SW480 (cell line): Measurements from ENCODE around the gene TACC2.
"Not testable (repeated sequence)": the region's sequence is repeated elsewhere in the genome, so short reads cannot be mapped to it uniquely, and the experiment has no call there.

ENCODE experiments used
- DNase-seq: peaks from one replicate; pipeline ENCODE4 v3.0.0-alpha.2; 2016; ENCODE audit warnings: low spot score

The TACC2 gene

GRCh38 chr10:122197611-122198222, 208.8 kb downstream of the TACC2 start:
- no peak for DNase-seq

GRCh38 chr10:122198631-122199030, 209.7 kb downstream of the TACC2 start:
- no peak for DNase-seq

- no peak for DNase-seq
These were observed 210.1 kb downstream of the TACC2 start for GRCh38 chr10:122199070-122199469.

GRCh38 chr10:122199689-122200088, 210.7 kb downstream of the TACC2 start:
- DNase-seq: no peak

GRCh38 chr10:122201401-122201800, 212.4 kb downstream of the TACC2 start:
- DNase-seq: no peak

GRCh38 chr10:122203180-122203579, 214.2 kb downstream of the TACC2 start:
- DNase-seq: not testable (repeated sequence)

GRCh38 chr10:122204691-122205489, 215.9 kb downstream of the TACC2 start:
- DNase-seq: no peak

- DNase-seq: no peak
These were observed 217.6 kb downstream of the TACC2 start for GRCh38 chr10:122206471-122207065.

GRCh38 chr10:122207163-122207562, 218.2 kb downstream of the TACC2 start:
- DNase-seq: no peak

- no peak for DNase-seq
These were observed 218.6 kb downstream of the TACC2 start for GRCh38 chr10:122207596-122207995.

GRCh38 chr10:122208571-122209430, 219.8 kb downstream of the TACC2 start:
- DNase-seq: no peak

- no peak for DNase-seq
These were observed 221.7 kb downstream of the TACC2 start for GRCh38 chr10:122210481-122211265.

GRCh38 chr10:122213364-122213763, 224.4 kb downstream of the TACC2 start:
- no peak for DNase-seq

GRCh38 chr10:122213766-122214165, 224.8 kb downstream of the TACC2 start:
- no peak for DNase-seq

GRCh38 chr10:122216047-122216446, 227.1 kb downstream of the TACC2 start:
- no peak for DNase-seq

- DNase-seq: no peak
These were observed 230.4 kb downstream of the TACC2 start for GRCh38 chr10:122219340-122219739.

- no peak for DNase-seq
These were observed 231.8 kb downstream of the TACC2 start for GRCh38 chr10:122220736-122221135.

GRCh38 chr10:122221958-122222357, 233.0 kb downstream of the TACC2 start:
- no peak for DNase-seq

- no peak for DNase-seq
These were observed 233.7 kb downstream of the TACC2 start for GRCh38 chr10:122222638-122223037.

- DNase-seq: no peak
These were observed 235.2 kb downstream of the TACC2 start for GRCh38 chr10:122224159-122224558.

GRCh38 chr10:122225330-122225729, 236.4 kb downstream of the TACC2 start:
- DNase-seq: no peak
